Hepatocyte (in vitro differentiated cells): ENCODE measurements around the gene APC2.

Experiments
- EZH2 ChIP-seq: fragments of 200-600 bp; sonication (generic); IDR thresholded peaks from 2 replicates; pipeline ENCODE4 v1.6.1; 2016; ENCODE audit warnings: antibody characterized with exemption, mild to moderate bottlenecking, borderline replicate concordance
- TF ChIP-seq, protein P1 (sequence below): fragments of 200-600 bp; sonication (generic); IDR thresholded peaks from 2 replicates; pipeline ENCODE4 v1.5.1; 2016; ENCODE audit warnings: antibody characterized with exemption, mild to moderate bottlenecking; ENCODE audit not compliant: poor library complexity

DNA sequence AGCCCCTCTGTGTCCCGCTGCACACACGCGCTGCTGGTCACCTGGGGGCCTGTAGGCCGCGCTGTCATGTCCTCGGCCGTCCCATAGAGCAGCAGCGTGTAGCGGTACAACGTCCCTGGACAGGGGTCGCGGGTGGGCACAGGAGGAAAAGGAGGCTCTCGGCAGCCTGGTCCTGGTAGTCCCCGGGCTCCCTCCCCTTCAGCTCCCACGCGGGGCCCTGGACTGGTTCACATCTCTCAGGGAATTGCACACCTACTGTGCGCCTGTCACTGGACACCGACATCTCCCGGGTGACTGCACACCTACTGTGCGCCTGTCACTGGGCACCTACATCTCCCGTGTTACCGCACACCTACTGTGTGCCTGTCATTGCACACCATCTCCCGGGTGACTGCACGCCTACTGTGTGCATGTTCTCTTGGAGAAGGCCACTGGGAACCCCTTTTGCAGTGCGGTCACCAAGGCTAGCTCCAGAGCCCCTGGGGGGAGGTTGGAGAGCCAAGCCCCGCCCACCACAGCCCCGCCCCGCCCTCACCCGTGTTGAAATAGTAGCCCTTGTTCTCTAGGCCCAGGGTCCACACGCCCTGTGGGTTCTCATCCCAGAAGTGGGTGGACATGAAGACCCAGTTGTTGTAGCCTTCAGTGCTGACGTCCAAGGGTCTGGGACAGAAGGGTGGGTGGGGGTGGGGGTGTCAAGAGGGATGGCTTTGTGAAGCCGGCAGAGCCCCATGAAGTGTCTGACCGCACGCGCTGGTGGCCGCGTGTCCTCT is 32.6 kb downstream of the APC2 start:
- TF ChIP-seq, protein P1, sequence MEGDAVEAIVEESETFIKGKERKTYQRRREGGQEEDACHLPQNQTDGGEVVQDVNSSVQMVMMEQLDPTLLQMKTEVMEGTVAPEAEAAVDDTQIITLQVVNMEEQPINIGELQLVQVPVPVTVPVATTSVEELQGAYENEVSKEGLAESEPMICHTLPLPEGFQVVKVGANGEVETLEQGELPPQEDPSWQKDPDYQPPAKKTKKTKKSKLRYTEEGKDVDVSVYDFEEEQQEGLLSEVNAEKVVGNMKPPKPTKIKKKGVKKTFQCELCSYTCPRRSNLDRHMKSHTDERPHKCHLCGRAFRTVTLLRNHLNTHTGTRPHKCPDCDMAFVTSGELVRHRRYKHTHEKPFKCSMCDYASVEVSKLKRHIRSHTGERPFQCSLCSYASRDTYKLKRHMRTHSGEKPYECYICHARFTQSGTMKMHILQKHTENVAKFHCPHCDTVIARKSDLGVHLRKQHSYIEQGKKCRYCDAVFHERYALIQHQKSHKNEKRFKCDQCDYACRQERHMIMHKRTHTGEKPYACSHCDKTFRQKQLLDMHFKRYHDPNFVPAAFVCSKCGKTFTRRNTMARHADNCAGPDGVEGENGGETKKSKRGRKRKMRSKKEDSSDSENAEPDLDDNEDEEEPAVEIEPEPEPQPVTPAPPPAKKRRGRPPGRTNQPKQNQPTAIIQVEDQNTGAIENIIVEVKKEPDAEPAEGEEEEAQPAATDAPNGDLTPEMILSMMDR = no peak
- no peak for TF ChIP-seq EZH2
